Measurements from ENCODE around the gene CTCFL.
A peak's percentile ranks its signal among the peaks of the same experiment; 100 is the strongest.

Gene CTCFL

GRCh38 chr20:57484772-57485171 lies 40.2 kb downstream of the CTCFL start:
- no peak overlapping the region for H3K4me3 ChIP-seq (ENCODE audit: low read length in 2 of 2)
- no peaks in the 10 kb centered on the region for H3K9me3 ChIP-seq (ENCODE audit: control insufficient read depth in 2 of 2, low read length in 2 of 2)
- no peaks in the 10 kb centered on the region for H3K36me3 ChIP-seq (ENCODE audit: control insufficient read depth in 2 of 2, insufficient read depth in 2 of 2, low read length in 2 of 2)
- peaks cover 0 to 5% of the 10 kb centered on the region in 2 donors for H3K4me1 ChIP-seq (ENCODE audit: control insufficient read depth in 2 of 2, insufficient read depth in 2 of 2, low read length in 2 of 2)
- no peak overlapping the region for H3K9ac ChIP-seq (ENCODE audit: low read depth in 1 of 2, low read length in 2 of 2)
- no peak overlapping the region for H3K27ac ChIP-seq (ENCODE audit: low read depth in 2 of 2, low read length in 2 of 2)
- no peaks in the 10 kb centered on the region for H3K27me3 ChIP-seq (ENCODE audit: control insufficient read depth in 2 of 2, insufficient read depth in 2 of 2, low read length in 2 of 2)

GRCh38 chr20:57483287-57484050 lies 41.5 kb downstream of the CTCFL start:
- H3K9me3 ChIP-seq (ENCODE audit: control insufficient read depth in 2 of 2, low read length in 2 of 2) = no peaks in the 10 kb centered on the region
- no peaks in the 10 kb centered on the region for H3K36me3 ChIP-seq (ENCODE audit: control insufficient read depth in 2 of 2, insufficient read depth in 2 of 2, low read length in 2 of 2)
- H3K9ac ChIP-seq (ENCODE audit: low read depth in 1 of 2, low read length in 2 of 2) = no peak overlapping the region
- H3K27ac ChIP-seq (ENCODE audit: low read depth in 2 of 2, low read length in 2 of 2) = no peak overlapping the region
- H3K27me3 ChIP-seq (ENCODE audit: control insufficient read depth in 2 of 2, insufficient read depth in 2 of 2, low read length in 2 of 2) = peaks cover 0 to 2% of the 10 kb centered on the region in 2 donors
- H3K4me1 ChIP-seq (ENCODE audit: control insufficient read depth in 2 of 2, insufficient read depth in 2 of 2, low read length in 2 of 2) = peaks cover 0 to 5% of the 10 kb centered on the region in 2 donors
- no peak overlapping the region for H3K4me3 ChIP-seq (ENCODE audit: low read length in 2 of 2)

DNA sequence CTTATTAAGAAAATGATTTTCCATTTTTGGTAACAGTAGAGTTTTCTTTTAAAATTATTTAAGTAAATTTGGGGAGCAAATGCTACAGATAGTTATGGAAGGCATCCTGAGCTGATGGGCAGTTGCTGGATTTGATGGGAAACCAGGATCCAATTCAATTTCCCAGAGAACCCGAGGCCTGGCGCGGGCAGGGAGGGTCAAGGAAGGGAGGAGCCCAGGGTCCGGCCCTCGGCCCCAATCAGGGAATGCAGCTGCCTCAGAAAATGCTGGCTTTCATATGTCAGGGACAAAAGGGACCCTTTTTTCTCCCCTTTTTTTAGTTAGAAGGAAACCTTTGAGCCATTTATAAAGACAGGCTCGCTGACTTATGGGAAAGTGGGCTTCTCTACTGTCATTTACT lies 42.1 kb downstream of the CTCFL start:
- Histone ChIP-seq H3K9ac (ENCODE audit: low read depth in 1 of 2, low read length in 2 of 2) (no peak overlapping the region), H3K9me3 (ENCODE audit: control insufficient read depth in 2 of 2, low read length in 2 of 2) (no peaks in the 10 kb centered on the region), H3K27ac (ENCODE audit: low read depth in 2 of 2, low read length in 2 of 2) (no peak overlapping the region), H3K27me3 (ENCODE audit: control insufficient read depth in 2 of 2, insufficient read depth in 2 of 2, low read length in 2 of 2) (peaks cover 2% of the 10 kb centered on the region in 2 donors), H3K4me3 (ENCODE audit: low read length in 2 of 2) (no peak overlapping the region), H3K4me1 (ENCODE audit: control insufficient read depth in 2 of 2, insufficient read depth in 2 of 2, low read length in 2 of 2) (peaks cover 0 to 5% of the 10 kb centered on the region in 2 donors), H3K36me3 (ENCODE audit: control insufficient read depth in 2 of 2, insufficient read depth in 2 of 2, low read length in 2 of 2) (no peaks in the 10 kb centered on the region)

- Histone ChIP-seq H3K9me3 (ENCODE audit: control insufficient read depth in 2 of 2, low read length in 2 of 2) (no peaks in the 10 kb centered on the region), H3K36me3 (ENCODE audit: control insufficient read depth in 2 of 2, insufficient read depth in 2 of 2, low read length in 2 of 2) (no peaks in the 10 kb centered on the region), H3K9ac (ENCODE audit: low read depth in 1 of 2, low read length in 2 of 2) (no peak overlapping the region), H3K4me3 (ENCODE audit: low read length in 2 of 2) (no peak overlapping the region), H3K27me3 (ENCODE audit: control insufficient read depth in 2 of 2, insufficient read depth in 2 of 2, low read length in 2 of 2) (peaks cover 2% of the 10 kb centered on the region in 2 donors), H3K27ac (ENCODE audit: low read depth in 2 of 2, low read length in 2 of 2) (no peak overlapping the region), H3K4me1 (ENCODE audit: control insufficient read depth in 2 of 2, insufficient read depth in 2 of 2, low read length in 2 of 2) (peaks cover 0 to 5% of the 10 kb centered on the region in 2 donors)
These were observed 42.8 kb downstream of the CTCFL start for GRCh38 chr20:57482148-57482547.

- Histone ChIP-seq H3K36me3 (ENCODE audit: control insufficient read depth in 2 of 2, insufficient read depth in 2 of 2, low read length in 2 of 2) (no peaks in the 10 kb centered on the region), H3K9ac (ENCODE audit: low read depth in 1 of 2, low read length in 2 of 2) (no peak overlapping the region), H3K4me1 (ENCODE audit: control insufficient read depth in 2 of 2, insufficient read depth in 2 of 2, low read length in 2 of 2) (peaks cover under 1 to 5% of the 10 kb centered on the region in 2 donors), H3K27me3 (ENCODE audit: control insufficient read depth in 2 of 2, insufficient read depth in 2 of 2, low read length in 2 of 2) (peaks cover 2% of the 10 kb centered on the region in 2 donors), H3K9me3 (ENCODE audit: control insufficient read depth in 2 of 2, low read length in 2 of 2) (no peaks in the 10 kb centered on the region), H3K4me3 (ENCODE audit: low read length in 2 of 2) (no peak overlapping the region), H3K27ac (ENCODE audit: low read depth in 2 of 2, low read length in 2 of 2) (peak overlapping the region; percentile 3 to 67)
These were observed 43.6 kb downstream of the CTCFL start for GRCh38 chr20:57481281-57481711.

DNA sequence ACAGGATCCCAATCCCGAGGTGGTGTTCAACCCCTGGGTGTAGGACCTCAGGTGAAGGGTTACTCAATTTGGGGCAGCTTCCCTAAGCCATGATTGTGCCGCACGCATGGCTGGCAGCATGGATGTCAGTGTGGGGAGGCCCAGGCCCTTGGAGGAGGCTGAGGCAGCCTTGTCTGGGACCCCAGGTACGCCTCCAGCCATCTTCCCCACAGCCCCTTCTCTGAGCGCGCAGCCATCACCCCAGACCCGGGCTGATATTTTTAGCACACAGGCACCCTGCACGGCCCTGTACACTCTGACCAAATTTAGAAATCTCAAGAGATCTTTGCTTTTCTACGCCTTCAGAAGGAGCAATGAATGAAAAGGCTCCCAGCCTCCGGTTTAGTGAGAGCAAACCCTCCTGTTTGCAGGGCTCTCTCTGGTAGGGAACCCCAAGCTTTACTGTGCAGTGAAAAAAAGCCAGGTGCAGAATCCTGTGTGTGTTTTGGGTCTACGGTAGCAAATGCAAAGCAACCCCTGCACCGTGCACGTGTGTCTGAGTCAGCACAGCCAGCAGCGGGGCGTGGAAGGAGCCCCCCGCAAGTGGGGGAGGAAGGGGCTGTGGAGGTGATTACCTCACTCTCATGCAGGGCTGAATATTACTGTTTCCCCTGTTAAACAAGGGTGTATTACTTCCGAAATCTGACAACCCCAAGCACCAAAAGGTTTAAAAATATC lies 44.3 kb downstream of the CTCFL start:
- H3K27me3 ChIP-seq (ENCODE audit: control insufficient read depth in 2 of 2, insufficient read depth in 2 of 2, low read length in 2 of 2) = peaks cover 2% of the 10 kb centered on the region in 2 donors
- H3K9me3 ChIP-seq (ENCODE audit: control insufficient read depth in 2 of 2, low read length in 2 of 2) = no peaks in the 10 kb centered on the region
- peaks cover 2 to 5% of the 10 kb centered on the region in 2 donors for H3K4me1 ChIP-seq (ENCODE audit: control insufficient read depth in 2 of 2, insufficient read depth in 2 of 2, low read length in 2 of 2)
- peak overlapping the region; percentile 3 to 67 for H3K27ac ChIP-seq (ENCODE audit: low read depth in 2 of 2, low read length in 2 of 2)
- no peak overlapping the region for H3K9ac ChIP-seq (ENCODE audit: low read depth in 1 of 2, low read length in 2 of 2)
- no peaks in the 10 kb centered on the region for H3K36me3 ChIP-seq (ENCODE audit: control insufficient read depth in 2 of 2, insufficient read depth in 2 of 2, low read length in 2 of 2)
- H3K4me3 ChIP-seq (ENCODE audit: low read length in 2 of 2) = no peak overlapping the region

DNA sequence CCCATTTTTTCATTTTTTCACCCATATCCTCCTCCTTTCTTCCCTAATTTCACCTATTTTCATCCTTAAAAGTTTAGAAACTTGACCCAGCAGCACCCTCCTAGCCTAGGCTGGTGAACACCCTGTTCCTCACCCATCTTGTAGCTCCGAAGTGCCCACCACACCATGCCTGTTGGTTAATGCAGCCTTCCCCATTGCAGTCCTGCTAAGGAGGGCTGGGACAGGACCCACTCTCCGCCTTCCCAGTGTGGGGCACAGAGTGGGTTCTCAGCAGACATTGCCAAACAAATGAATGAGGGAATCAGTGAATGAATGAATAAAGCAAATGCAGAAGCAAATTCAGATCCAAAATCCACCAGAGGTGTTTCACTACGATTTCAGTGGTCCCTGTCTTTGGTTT lies 45.7 kb downstream of the CTCFL start:
- Histone ChIP-seq H3K9ac (ENCODE audit: low read depth in 1 of 2, low read length in 2 of 2) (no peak overlapping the region), H3K36me3 (ENCODE audit: control insufficient read depth in 2 of 2, insufficient read depth in 2 of 2, low read length in 2 of 2) (no peaks in the 10 kb centered on the region), H3K4me3 (ENCODE audit: low read length in 2 of 2) (no peak overlapping the region), H3K9me3 (ENCODE audit: control insufficient read depth in 2 of 2, low read length in 2 of 2) (no peaks in the 10 kb centered on the region), H3K4me1 (ENCODE audit: control insufficient read depth in 2 of 2, insufficient read depth in 2 of 2, low read length in 2 of 2) (peaks cover 2 to 5% of the 10 kb centered on the region in 2 donors), H3K27ac (ENCODE audit: low read depth in 2 of 2, low read length in 2 of 2) (no peak overlapping the region), H3K27me3 (ENCODE audit: control insufficient read depth in 2 of 2, insufficient read depth in 2 of 2, low read length in 2 of 2) (peaks cover 2% of the 10 kb centered on the region in 2 donors)

DNA sequence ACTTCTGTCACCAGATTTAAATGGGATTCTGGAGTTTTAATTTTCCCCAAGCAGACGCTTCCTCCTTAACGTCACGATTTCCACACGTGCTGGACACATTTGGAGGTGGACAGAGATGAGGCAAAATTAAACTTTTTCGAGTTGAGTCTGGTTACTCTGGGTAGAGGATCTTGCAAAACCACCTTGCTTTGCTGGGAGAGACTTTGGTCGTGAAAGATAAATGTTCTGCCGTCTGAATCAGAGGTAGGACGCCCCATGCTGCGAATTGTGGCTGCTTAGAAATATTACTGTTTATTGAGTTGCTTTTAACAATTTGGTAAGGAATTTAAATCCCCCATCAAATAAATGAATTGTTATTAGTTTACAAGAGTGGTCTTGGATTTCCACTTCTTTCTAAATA lies 46.8 kb downstream of the CTCFL start:
- Histone ChIP-seq H3K9ac (ENCODE audit: low read depth in 1 of 2, low read length in 2 of 2) (no peak overlapping the region), H3K4me1 (ENCODE audit: control insufficient read depth in 2 of 2, insufficient read depth in 2 of 2, low read length in 2 of 2) (peaks cover 2 to 5% of the 10 kb centered on the region in 2 donors), H3K27ac (ENCODE audit: low read depth in 2 of 2, low read length in 2 of 2) (no peak overlapping the region), H3K36me3 (ENCODE audit: control insufficient read depth in 2 of 2, insufficient read depth in 2 of 2, low read length in 2 of 2) (no peaks in the 10 kb centered on the region), H3K9me3 (ENCODE audit: control insufficient read depth in 2 of 2, low read length in 2 of 2) (no peaks in the 10 kb centered on the region), H3K27me3 (ENCODE audit: control insufficient read depth in 2 of 2, insufficient read depth in 2 of 2, low read length in 2 of 2) (peaks cover 2% of the 10 kb centered on the region in 2 donors), H3K4me3 (ENCODE audit: low read length in 2 of 2) (no peak overlapping the region)

- Histone ChIP-seq H3K27ac (ENCODE audit: low read depth in 2 of 2, low read length in 2 of 2) (no peak overlapping the region), H3K4me1 (ENCODE audit: control insufficient read depth in 2 of 2, insufficient read depth in 2 of 2, low read length in 2 of 2) (peaks cover 2 to 5% of the 10 kb centered on the region in 2 donors), H3K9ac (ENCODE audit: low read depth in 1 of 2, low read length in 2 of 2) (no peak overlapping the region), H3K27me3 (ENCODE audit: control insufficient read depth in 2 of 2, insufficient read depth in 2 of 2, low read length in 2 of 2) (peaks cover 2% of the 10 kb centered on the region in 2 donors), H3K9me3 (ENCODE audit: control insufficient read depth in 2 of 2, low read length in 2 of 2) (no peaks in the 10 kb centered on the region), H3K36me3 (ENCODE audit: control insufficient read depth in 2 of 2, insufficient read depth in 2 of 2, low read length in 2 of 2) (no peaks in the 10 kb centered on the region), H3K4me3 (ENCODE audit: low read length in 2 of 2) (no peak overlapping the region)
These were observed 48.1 kb downstream of the CTCFL start for GRCh38 chr20:57476641-57477461.
